DOHH2 (cell line): ENCODE results near the gene DES.

ENCODE experiments used
- CTCF ChIP-seq: fragments of 200-600 bp; sonication (generic); IDR thresholded peaks from one replicate; pipeline ENCODE4 v1.5.1; 2014; ENCODE audit warnings: antibody characterized with exemption, mild to moderate bottlenecking, low read depth, low read length; ENCODE audit not compliant: poor library complexity, severe bottlenecking
- EZH2phosphoT487 ChIP-seq: fragments of 200-600 bp; sonication (generic); IDR thresholded peaks from 2 replicates; pipeline ENCODE4 v1.6.1; 2017; ENCODE audit warnings: borderline replicate concordance, mild to moderate bottlenecking, antibody characterized with exemption, low read length, moderate library complexity, mixed read lengths

DNA sequence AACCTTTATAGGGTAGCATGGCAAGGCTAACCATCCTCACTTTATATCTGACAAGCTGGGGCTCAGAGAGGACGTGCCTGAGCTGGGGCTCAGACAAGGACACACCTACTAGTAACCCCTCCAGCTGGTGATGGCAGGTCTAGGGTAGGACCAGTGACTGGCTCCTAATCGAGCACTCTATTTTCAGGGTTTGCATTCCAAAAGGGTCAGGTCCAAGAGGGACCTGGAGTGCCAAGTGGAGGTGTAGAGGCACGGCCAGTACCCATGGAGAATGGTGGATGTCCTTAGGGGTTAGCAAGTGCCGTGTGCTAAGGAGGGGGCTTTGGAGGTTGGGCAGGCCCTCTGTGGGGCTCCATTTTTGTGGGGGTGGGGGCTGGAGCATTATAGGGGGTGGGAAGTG is 1.2 kb upstream of the DES start:
- TF ChIP-seq CTCF (no peak), EZH2phosphoT487 (no peak)
